K562 (cell line): ENCODE results near the gene WNK2. TPM values are rescaled to one million over a fixed set of nuclear protein-coding genes. Genes with fewer than 3 reads are reported as not detected.
A peak's percentile ranks its signal among the peaks of the same experiment; 100 is the strongest.

Experiments
- ATAC-seq: fragments of 200-7000 bp; cut with Tn5 transposase; 3 replicates; pipeline ENCODE4 v1.9.1; 2020; ENCODE audit warnings: moderate library complexity
- BruUV-seq: library from RNA; stranded (reverse); fragments of 400-500 nt; replicated peaks from 2 replicates; lab custom pipeline; 2021; lab: Mats Ljungman, UMichigan
- CTCF ChIA-PET: fragments of 300-600 bp; formaldehyde crosslinking; extraction: SDS; loops from one replicate; lab custom pipeline; 2021; ENCODE audit warnings: low intra/inter-chr PET ratio; lab: Yijun Ruan, JAX
- POLR2A ChIA-PET: fragments of 300-600, 350-650 bp; sonication (Branson Sonifier 250); formaldehyde crosslinking; extraction: SDS; loops from one replicate; lab custom pipeline; 2021; ENCODE audit warnings: antibody characterized with exemption, inconsistent platforms; lab: Yijun Ruan, JAX
- DNase-seq, 4 experiments: peaks; one replicate each; pipeline versions ENCODE4 v3.0.0 to v3.0.0-alpha.2; 2011 to 2018; ENCODE audit warnings: low spot score in 3 of 4, mixed read lengths in 3 of 4; ENCODE audit errors: extremely low read depth in 1 of 4
- FAIRE-seq: peaks from 2 replicates; lab custom pipeline; 2011; peaks lifted over from hg19 to GRCh38; lab: Jason Lieb, UNC
- H2AFZ ChIP-seq: 2 replicates; pipeline ENCODE4 v1.6.0; 2011; ENCODE audit warnings: low read depth, low read length, control low read depth, inconsistent platforms
- H3K27ac ChIP-seq: fragments of 200-600 bp; 3 replicates; pipeline ENCODE4 v1.8.0; 2011; ENCODE audit warnings: low read depth, mild to moderate bottlenecking, control low read depth, inconsistent platforms, low read length, moderate library complexity, mixed read lengths; ENCODE audit errors: extremely low read depth
- H3K27me3 ChIP-seq, 2 experiments: fragments of 300-600 bp in 1 of 2; 2 replicates in 1 of 2; 3 replicates in 1 of 2; pipeline versions ENCODE4 v1.6.0 to v1.8.0; 2011; ENCODE audit warnings: inconsistent platforms in 2 of 2, low read length in 2 of 2, mild to moderate bottlenecking in 1 of 2, mixed read lengths in 1 of 2, moderate library complexity in 1 of 2; ENCODE audit not compliant: control insufficient read depth in 2 of 2, insufficient read depth in 2 of 2
- H3K36me3 ChIP-seq: fragments of 300-600 bp; 3 replicates; pipeline ENCODE4 v1.8.0; 2011; ENCODE audit warnings: mild to moderate bottlenecking, low read length, inconsistent platforms; ENCODE audit not compliant: control insufficient read depth, insufficient read depth
- H3K4me1 ChIP-seq, 2 experiments: fragments of 200-600 bp in 1 of 2; replicated peaks in 1 of 2; 2 replicates in 1 of 2; 3 replicates in 1 of 2; pipeline versions ENCODE4 v1.5.1 to v1.8.0; 2011; ENCODE audit warnings: inconsistent platforms in 2 of 2, low read length in 2 of 2, mild to moderate bottlenecking in 1 of 2, mixed read lengths in 1 of 2, moderate library complexity in 1 of 2; ENCODE audit not compliant: control insufficient read depth in 2 of 2, insufficient read depth in 2 of 2
- H3K4me2 ChIP-seq: 2 replicates; pipeline ENCODE4 v1.6.1; 2011; ENCODE audit warnings: low read length, control low read depth, inconsistent platforms, mixed read lengths; ENCODE audit not compliant: insufficient read depth
- H3K4me3 ChIP-seq: fragments of 200-600 bp; sonication (generic), shearing (Covaris generic); 2 replicates; pipeline ENCODE4 v1.5.1; 2016; ENCODE audit warnings: control low read depth, inconsistent platforms
- H3K79me2 ChIP-seq: fragments of 200-600 bp; 3 replicates; pipeline ENCODE4 v1.8.0; 2011; ENCODE audit warnings: low read length, inconsistent platforms; ENCODE audit not compliant: control insufficient read depth, insufficient read depth
- H3K9ac ChIP-seq, 2 experiments: 2 replicates each; pipeline versions ENCODE4 v1.6.0 to v1.6.1; 2011; ENCODE audit warnings: low read depth in 2 of 2, low read length in 2 of 2, control low read depth in 1 of 2, inconsistent platforms in 1 of 2, mild to moderate bottlenecking in 1 of 2, mixed read lengths in 1 of 2; ENCODE audit not compliant: insufficient read depth in 1 of 2
- H3K9me1 ChIP-seq: one replicate; pipeline ENCODE4 v1.6.0; 2011; ENCODE audit warnings: inconsistent platforms, mild to moderate bottlenecking, low read length, moderate library complexity; ENCODE audit not compliant: control insufficient read depth, insufficient read depth
- H3K9me3 ChIP-seq: replicated peaks from 2 replicates; pipeline ENCODE4 v1.5.1; 2011; ENCODE audit warnings: low read depth, low read length, inconsistent platforms; ENCODE audit not compliant: control insufficient read depth, insufficient read depth
- H4K20me1 ChIP-seq: replicated peaks from 2 replicates; pipeline ENCODE4 v1.6.1; 2011; ENCODE audit warnings: low read length, inconsistent platforms, mixed read lengths; ENCODE audit not compliant: control insufficient read depth, insufficient read depth
- EGR1 ChIP-seq: fragments of 450-650 bp; conservative IDR thresholded peaks from 2 replicates; pipeline ENCODE4 v1.6.1; 2017; ENCODE audit warnings: mild to moderate bottlenecking
- NONO ChIP-seq, 2 experiments: fragments of 200-400 bp in 1 of 2; fragments of 450-650 bp in 1 of 2; formaldehyde crosslinking in 1 of 2; IDR thresholded peaks; 2 replicates each; pipeline ENCODE4 v1.6.1; 2017; ENCODE audit warnings: low read depth in 2 of 2, mild to moderate bottlenecking in 2 of 2, moderate library complexity in 2 of 2, low read length in 1 of 2
- NRF1 ChIP-seq, 2 experiments: fragments of 450-650 bp; IDR thresholded peaks in 1 of 2; conservative IDR thresholded peaks in 1 of 2; 2 replicates each; pipeline ENCODE4 v1.6.1; 2014; ENCODE audit warnings: mild to moderate bottlenecking in 2 of 2
- POLR3A ChIP-seq: IDR thresholded peaks from 2 replicates; pipeline ENCODE4 v1.6.1; 2011; ENCODE audit warnings: borderline replicate concordance, mild to moderate bottlenecking, moderate library complexity; ENCODE audit not compliant: insufficient read length, insufficient read depth; ENCODE audit errors: extremely low read depth
- SPI1 ChIP-seq: IDR thresholded peaks from 2 replicates; pipeline ENCODE4 v1.6.1; 2011; ENCODE audit warnings: low read depth, low read length, control low read depth, borderline replicate concordance
- ZNF239 ChIP-seq: fragments of 250-450 bp; sonication (Bioruptor Pico); IDR thresholded peaks from 2 replicates; pipeline ENCODE4 v1.4.0; 2020; ENCODE audit warnings: mild to moderate bottlenecking
- ZNF24 ChIP-seq: fragments of 450-650 bp; IDR thresholded peaks from 2 replicates; pipeline ENCODE4 v1.6.1; 2016
- in situ Hi-C: fragments of 300-500 bp; cut with MboI; formaldehyde crosslinking; loops from 4 replicates; pipeline ENCODE4 v1.15.0; 2018; ENCODE audit warnings: inconsistent platforms, mixed read lengths
- intact Hi-C: fragments of 100-400 bp; cut with micrococcal nuclease; formaldehyde crosslinking; loops from 2 replicates; pipeline ENCODE4 v1.14.2; 2022
- polyA plus RNA-seq, 8 experiments: library from polyadenylated mRNA; depleted of rRNA in 4 of 8; stranded (reverse) in 5 of 8; unstranded in 3 of 8; fragments of >200 nt; fragmentation: Nextera tagmentation in 2 of 8; fragmentation: Illumina TruSeq in 1 of 8; extraction: Ambion mirVana in 2 of 8; extraction: Trizol in 1 of 8; gene quantifications; 2 replicates each; pipeline versions ENCODE4 v1.2.1 to v1.2.3, GENCODE V29; 2011 to 2014; ENCODE audit warnings: inconsistent platforms in 1 of 8, missing spikeins in 1 of 8
- total RNA-seq, 7 experiments: library from RNA; depleted of rRNA in 6 of 7; stranded (reverse); fragments of >200 nt in 6 of 7; fragmentation: Illumina TruSeq in 2 of 7; extraction: Trizol in 2 of 7; gene quantifications; 2 replicates each; pipeline versions ENCODE4 v1.2.1 to v1.2.3, GENCODE V29; 2011 to 2021; ENCODE audit warnings: low replicate concordance in 1 of 7
- TF ChIP-seq, protein P1 (sequence below): sonication (generic); formaldehyde crosslinking; IDR thresholded peaks from 2 replicates; pipeline ENCODE4 v1.8.1; 2023; ENCODE audit warnings: mild to moderate bottlenecking, missing genetic modification reagents
- TF ChIP-seq, protein P2 (sequence below): fragments of 450-650 bp; IDR thresholded peaks from 2 replicates; pipeline ENCODE4 v1.6.1; 2016; ENCODE audit warnings: low read depth, mild to moderate bottlenecking, moderate library complexity
- TF ChIP-seq, protein P3 (sequence below): fragments of 150-350 bp; IDR thresholded peaks from 2 replicates; pipeline ENCODE4 v1.6.1; 2014; ENCODE audit warnings: low read depth, mild to moderate bottlenecking, low read length, borderline replicate concordance

WNK2 gene
- total and polyA plus RNA-seq, 9 of the 15 experiments (the other 6 are each of a cell fraction or from before 2014, with no cell fraction given): 0.36 to 3.3 (median 0.64) TPM; not detected in 2

DNA sequence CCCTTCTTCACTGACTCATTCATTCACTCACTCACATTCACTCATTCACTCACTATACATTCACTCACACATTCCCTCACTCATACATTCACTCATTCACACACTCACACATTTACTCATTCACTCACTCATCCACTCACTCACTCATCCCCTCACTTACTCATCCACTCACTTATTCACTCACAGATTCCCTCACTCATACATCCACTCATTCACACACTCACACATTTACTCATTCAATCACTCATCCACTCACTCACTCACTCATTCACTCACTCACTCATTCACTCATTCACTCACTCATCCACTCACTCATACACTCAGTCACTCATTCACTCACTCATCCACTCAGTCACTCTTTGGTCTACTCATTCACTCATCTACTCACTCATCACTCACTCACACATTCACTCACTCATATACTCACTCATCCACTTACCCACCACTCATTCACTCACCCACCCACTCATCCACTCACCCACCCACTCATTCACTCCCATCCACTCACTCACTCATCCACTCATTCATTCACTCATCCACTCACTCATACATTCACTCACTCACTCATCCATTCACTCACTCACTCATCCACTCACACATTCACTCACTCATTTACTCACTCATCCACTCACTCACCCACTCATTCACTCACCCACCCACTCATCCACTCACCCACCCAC is 27.2 kb downstream of the WNK2 start:
- no peak overlapping the region for H2AFZ ChIP-seq
- ATAC-seq (no peak), FAIRE-seq (no peak), DNase-seq (no peak)
- H3K36me3 ChIP-seq: no peaks in the 10 kb centered on the region
- intact Hi-C loops: no loop called here
- CTCF ChIA-PET: no interaction called here
- H3K9me1 ChIP-seq: no peaks in the 10 kb centered on the region
- no peak overlapping the region for H3K9ac ChIP-seq
- POLR2A ChIA-PET: no interaction called here
- BruUV-seq: no TSS peak
- H3K4me3 ChIP-seq: no peak overlapping the region
- H3K4me2 ChIP-seq: no peak overlapping the region
- in situ Hi-C loops: no loop called here
- H3K27me3 ChIP-seq: peaks cover 0 to 10% of the 10 kb centered on the region in 2 experiments; a peak in 1 of 5 replicates
- H3K4me1 ChIP-seq: no peaks in the 10 kb centered on the region; a peak in 1 of 5 replicates
- no peak overlapping the region for H3K27ac ChIP-seq
- TF ChIP-seq, protein P1, sequence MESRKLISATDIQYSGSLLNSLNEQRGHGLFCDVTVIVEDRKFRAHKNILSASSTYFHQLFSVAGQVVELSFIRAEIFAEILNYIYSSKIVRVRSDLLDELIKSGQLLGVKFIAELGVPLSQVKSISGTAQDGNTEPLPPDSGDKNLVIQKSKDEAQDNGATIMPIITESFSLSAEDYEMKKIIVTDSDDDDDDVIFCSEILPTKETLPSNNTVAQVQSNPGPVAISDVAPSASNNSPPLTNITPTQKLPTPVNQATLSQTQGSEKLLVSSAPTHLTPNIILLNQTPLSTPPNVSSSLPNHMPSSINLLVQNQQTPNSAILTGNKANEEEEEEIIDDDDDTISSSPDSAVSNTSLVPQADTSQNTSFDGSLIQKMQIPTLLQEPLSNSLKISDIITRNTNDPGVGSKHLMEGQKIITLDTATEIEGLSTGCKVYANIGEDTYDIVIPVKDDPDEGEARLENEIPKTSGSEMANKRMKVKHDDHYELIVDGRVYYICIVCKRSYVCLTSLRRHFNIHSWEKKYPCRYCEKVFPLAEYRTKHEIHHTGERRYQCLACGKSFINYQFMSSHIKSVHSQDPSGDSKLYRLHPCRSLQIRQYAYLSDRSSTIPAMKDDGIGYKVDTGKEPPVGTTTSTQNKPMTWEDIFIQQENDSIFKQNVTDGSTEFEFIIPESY (CRISPR knock-in tag): no peak
- no peak for TF ChIP-seq POLR3A
- no peak for TF ChIP-seq ZNF239 (CRISPR knock-in tag)
- no peak for TF ChIP-seq NRF1 (conservative IDR thresholded peaks at IDR 0.05 in 1 of 2, IDR thresholded peaks at IDR 0.05 in 1 of 2)
- TF ChIP-seq NONO (IDR thresholded peaks at IDR 0.05; ENCODE audit: low read depth in 2 of 2, low read length in 1 of 2): no peak
- peak; percentile 45 for TF ChIP-seq EGR1
- TF ChIP-seq ZNF24: peak; percentile 85; the same call in 1 of the 2 replicates
- TF ChIP-seq SPI1: no peak
- TF ChIP-seq, protein P2, sequence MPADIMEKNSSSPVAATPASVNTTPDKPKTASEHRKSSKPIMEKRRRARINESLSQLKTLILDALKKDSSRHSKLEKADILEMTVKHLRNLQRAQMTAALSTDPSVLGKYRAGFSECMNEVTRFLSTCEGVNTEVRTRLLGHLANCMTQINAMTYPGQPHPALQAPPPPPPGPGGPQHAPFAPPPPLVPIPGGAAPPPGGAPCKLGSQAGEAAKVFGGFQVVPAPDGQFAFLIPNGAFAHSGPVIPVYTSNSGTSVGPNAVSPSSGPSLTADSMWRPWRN: no peak
- TF ChIP-seq, protein P3, sequence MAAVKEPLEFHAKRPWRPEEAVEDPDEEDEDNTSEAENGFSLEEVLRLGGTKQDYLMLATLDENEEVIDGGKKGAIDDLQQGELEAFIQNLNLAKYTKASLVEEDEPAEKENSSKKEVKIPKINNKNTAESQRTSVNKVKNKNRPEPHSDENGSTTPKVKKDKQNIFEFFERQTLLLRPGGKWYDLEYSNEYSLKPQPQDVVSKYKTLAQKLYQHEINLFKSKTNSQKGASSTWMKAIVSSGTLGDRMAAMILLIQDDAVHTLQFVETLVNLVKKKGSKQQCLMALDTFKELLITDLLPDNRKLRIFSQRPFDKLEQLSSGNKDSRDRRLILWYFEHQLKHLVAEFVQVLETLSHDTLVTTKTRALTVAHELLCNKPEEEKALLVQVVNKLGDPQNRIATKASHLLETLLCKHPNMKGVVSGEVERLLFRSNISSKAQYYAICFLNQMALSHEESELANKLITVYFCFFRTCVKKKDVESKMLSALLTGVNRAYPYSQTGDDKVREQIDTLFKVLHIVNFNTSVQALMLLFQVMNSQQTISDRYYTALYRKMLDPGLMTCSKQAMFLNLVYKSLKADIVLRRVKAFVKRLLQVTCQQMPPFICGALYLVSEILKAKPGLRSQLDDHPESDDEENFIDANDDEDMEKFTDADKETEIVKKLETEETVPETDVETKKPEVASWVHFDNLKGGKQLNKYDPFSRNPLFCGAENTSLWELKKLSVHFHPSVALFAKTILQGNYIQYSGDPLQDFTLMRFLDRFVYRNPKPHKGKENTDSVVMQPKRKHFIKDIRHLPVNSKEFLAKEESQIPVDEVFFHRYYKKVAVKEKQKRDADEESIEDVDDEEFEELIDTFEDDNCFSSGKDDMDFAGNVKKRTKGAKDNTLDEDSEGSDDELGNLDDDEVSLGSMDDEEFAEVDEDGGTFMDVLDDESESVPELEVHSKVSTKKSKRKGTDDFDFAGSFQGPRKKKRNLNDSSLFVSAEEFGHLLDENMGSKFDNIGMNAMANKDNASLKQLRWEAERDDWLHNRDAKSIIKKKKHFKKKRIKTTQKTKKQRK: no peak
- no peaks in the 10 kb centered on the region for H4K20me1 ChIP-seq
- no peaks in the 10 kb centered on the region for H3K9me3 ChIP-seq
- H3K79me2 ChIP-seq: no peaks in the 10 kb centered on the region
